GM12878 (cell line): ENCODE measurements around the gene TENT5A. TPM values are rescaled to one million over a fixed set of nuclear protein-coding genes. Genes with fewer than 3 reads are reported as not detected.
A peak's percentile ranks its signal among the peaks of the same experiment; 100 is the strongest.

Source experiments
- ATAC-seq: fragments of 200-7000 bp; cut with Tn5 transposase; 3 replicates; pipeline ENCODE4 v1.9.1; 2020; ENCODE audit warnings: mild to moderate bottlenecking, moderate library complexity
- BruUV-seq: library from RNA; stranded (reverse); fragments of 400-500 nt; replicated peaks from 2 replicates; lab custom pipeline; 2021; lab: Mats Ljungman, UMichigan
- CTCF ChIA-PET: fragments of 300-600 bp; sonication (Branson Sonifier 250); formaldehyde crosslinking; extraction: SDS; loops from one replicate; lab custom pipeline; 2021; ENCODE audit warnings: inconsistent platforms; lab: Yijun Ruan, JAX
- POLR2A ChIA-PET: fragments of 350-600 bp; formaldehyde crosslinking; extraction: SDS; loops from one replicate; lab custom pipeline; 2021; ENCODE audit warnings: inconsistent platforms; lab: Charles Lee
- RAD21 ChIA-PET: fragments of 300-600 bp; sonication (Branson Sonifier 250); formaldehyde crosslinking; loops from one replicate; lab custom pipeline; 2023; ENCODE audit warnings: antibody characterized with exemption; ENCODE audit not compliant: unreplicated experiment; lab: Charles Lee
- SMC1A ChIA-PET: fragments of 300-600 bp; sonication (Branson Sonifier 250); formaldehyde crosslinking; loops from one replicate; lab custom pipeline; 2023; ENCODE audit not compliant: unreplicated experiment, uncharacterized antibody; lab: Charles Lee
- DNase-seq: peaks from one replicate; pipeline ENCODE4 v3.0.0-alpha.2; 2011; ENCODE audit warnings: low read depth, low spot score
- FAIRE-seq: peaks from 3 replicates; lab custom pipeline; 2011; peaks lifted over from hg19 to GRCh38; lab: Jason Lieb, UNC
- H2AFZ ChIP-seq: 2 replicates; pipeline ENCODE4 v1.6.0; 2011; ENCODE audit warnings: low read depth, low read length, control low read depth; ENCODE audit not compliant: control insufficient read depth
- H3K27ac ChIP-seq: 2 replicates; pipeline ENCODE4 v1.5.1; 2011; ENCODE audit warnings: control low read depth; ENCODE audit not compliant: control insufficient read depth, insufficient read depth
- H3K27me3 ChIP-seq, 2 experiments: replicated peaks in 1 of 2; 2 replicates each; pipeline versions ENCODE4 v1.6.0 to v1.6.1; 2011; ENCODE audit warnings: low read length in 1 of 2; ENCODE audit not compliant: control insufficient read depth in 2 of 2, insufficient read depth in 2 of 2
- H3K36me3 ChIP-seq, 2 experiments: 2 replicates each; pipeline ENCODE4 v1.5.1; 2011; ENCODE audit warnings: low read length in 1 of 2; ENCODE audit not compliant: control insufficient read depth in 2 of 2, insufficient read depth in 2 of 2
- H3K4me1 ChIP-seq: 2 replicates; pipeline ENCODE4 v1.6.1; 2011; ENCODE audit warnings: mild to moderate bottlenecking, low read length, moderate library complexity, mixed read lengths; ENCODE audit not compliant: control insufficient read depth, insufficient read depth
- H3K4me2 ChIP-seq: 2 replicates; pipeline ENCODE4 v1.6.0; 2011; ENCODE audit warnings: control low read depth; ENCODE audit not compliant: control insufficient read depth, insufficient read depth
- H3K4me3 ChIP-seq: fragments of 200-600 bp; sonication (generic); 2 replicates; pipeline ENCODE4 v1.5.1; 2016
- H3K79me2 ChIP-seq: 2 replicates; pipeline ENCODE4 v1.6.0; 2011; ENCODE audit warnings: low read length; ENCODE audit not compliant: control insufficient read depth, insufficient read depth
- H3K9ac ChIP-seq: 2 replicates; pipeline ENCODE4 v1.8.0; 2011; ENCODE audit warnings: low read length, control low read depth, mixed read lengths; ENCODE audit not compliant: control insufficient read depth, insufficient read depth
- H3K9me3 ChIP-seq: replicated peaks from 3 replicates; pipeline ENCODE4 v1.5.1; 2011; ENCODE audit warnings: mild to moderate bottlenecking, low read length; ENCODE audit not compliant: control insufficient read depth, insufficient read depth
- H4K20me1 ChIP-seq: 2 replicates; pipeline ENCODE4 v1.6.0; 2011; ENCODE audit not compliant: control insufficient read depth, insufficient read depth
- FOXK2 ChIP-seq: fragments of 450-650 bp; IDR thresholded peaks from 2 replicates; pipeline ENCODE4 v1.6.1; 2017; ENCODE audit warnings: mild to moderate bottlenecking, moderate library complexity
- NFIC ChIP-seq: IDR thresholded peaks from 2 replicates; pipeline ENCODE4 v1.6.1; 2012; ENCODE audit warnings: low read depth, mild to moderate bottlenecking, inconsistent platforms, low read length, moderate library complexity
- NR2F1 ChIP-seq: fragments of 450-650 bp; conservative IDR thresholded peaks from 2 replicates; pipeline ENCODE4 v1.6.1; 2017; ENCODE audit warnings: mild to moderate bottlenecking
- POLR2AphosphoS5 ChIP-seq: IDR thresholded peaks from 2 replicates; pipeline ENCODE4 v1.6.1; 2011; ENCODE audit warnings: mild to moderate bottlenecking, low read length, inconsistent platforms
- WGBS: methylation state at CpG from one replicate; pipeline ENCODE4 v1.1.6; 2016; ENCODE audit warnings: low lambda C conversion rate; ENCODE audit not compliant: insufficient replicate concordance, insufficient coverage; ENCODE audit errors: missing lambda C conversion rate; 5-methylcytosine and 5-hydroxymethylcytosine counted together
- in situ Hi-C: fragments of 300-500 bp; cut with MboI; formaldehyde crosslinking; loops from 9 replicates; pipeline ENCODE4 v1.14.3; 2018; ENCODE audit warnings: mixed read lengths
- intact Hi-C: fragments of 100-400 bp; cut with micrococcal nuclease; formaldehyde crosslinking; loops from one replicate; pipeline ENCODE4 v1.14.2; 2022; ENCODE audit not compliant: unreplicated experiment
- polyA plus RNA-seq, 11 experiments: library from polyadenylated mRNA; depleted of rRNA in 4 of 11; unstranded in 6 of 11; stranded (reverse) in 5 of 11; fragments of >200 nt; fragmentation: Nextera tagmentation in 4 of 11; fragmentation: Illumina TruSeq in 1 of 11; extraction: Ambion mirVana in 4 of 11; extraction: Trizol in 1 of 11; gene quantifications; 1 replicate in 1 of 11; 2 replicates in 10 of 11; pipeline versions ENCODE4 v1.2.1 to v1.2.3, GENCODE V29; 2011 to 2016; ENCODE audit warnings: inconsistent platforms in 2 of 11, missing spikeins in 2 of 11, low read depth in 1 of 11
- total RNA-seq, 4 experiments: library from RNA; depleted of rRNA in 3 of 4; stranded (reverse); fragments of >200 nt in 3 of 4; fragmentation: Illumina TruSeq in 1 of 4; extraction: Trizol in 1 of 4; gene quantifications; 2 replicates each; pipeline versions ENCODE4 v1.2.1 to v1.2.3, GENCODE V29; 2013 to 2021
- TF ChIP-seq, protein P1 (sequence below): fragments of 450-650 bp; IDR thresholded peaks from 2 replicates; pipeline ENCODE4 v1.6.1; 2018; ENCODE audit warnings: borderline replicate concordance, mild to moderate bottlenecking; ENCODE audit not compliant: partially characterized antibody
- TF ChIP-seq, protein P2 (sequence below): IDR thresholded peaks from 2 replicates; pipeline ENCODE4 v1.6.1; 2012; ENCODE audit warnings: mild to moderate bottlenecking, low read depth, low read length

Gene TENT5A
- total and polyA plus RNA-seq, 10 of the 15 experiments (the other 5 are each of a cell fraction or from before 2014, with no cell fraction given), result 0.25 to 9.6 (median 0.48) TPM

DNA sequence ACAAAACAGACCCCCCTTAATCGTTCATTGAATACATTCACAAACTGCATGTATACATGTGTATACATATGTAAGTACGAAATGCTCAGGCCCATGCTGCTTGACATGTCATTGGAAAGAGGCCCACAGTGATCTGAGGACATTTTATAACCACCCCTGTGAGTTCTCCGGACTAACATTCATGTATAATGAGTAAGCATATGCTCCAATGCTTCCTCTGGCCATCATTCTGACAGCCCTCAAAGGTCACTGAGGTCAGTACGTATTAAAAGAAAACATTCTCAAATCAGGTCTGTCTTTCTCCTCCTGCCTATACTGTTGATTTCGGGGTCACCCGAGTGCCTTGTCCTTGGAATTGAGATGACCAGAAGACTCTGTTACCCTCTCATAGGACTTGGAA lies 54.9 kb downstream of the TENT5A start:
- H3K4me2 ChIP-seq, result no peak overlapping the region
- no peaks in the 10 kb centered on the region for H4K20me1 ChIP-seq
- 7% methylated on average over 6 of the region's 6 CpGs for WGBS
- DNase-seq (no peak), FAIRE-seq (no peak), ATAC-seq (no peak)
- in situ Hi-C loops (no loop called here), intact Hi-C loops (no loop called here)
- H3K36me3 ChIP-seq, result no peaks in the 10 kb centered on the region
- ChIA-PET SMC1A (interaction anchor here (0.7 to 1.5 kb wide), 4 partner anchors 12 to 506 kb away, joined by 3 to 4 read pairs (median 3); no protein-coding TSS in a partner anchor), CTCF (interaction anchor here (0.7 kb wide), 1 partner anchor 338 kb away, joined by 3 read pairs; no protein-coding TSS in a partner anchor), RAD21 (no interaction called here), POLR2A (no interaction called here)
- H3K4me1 ChIP-seq, result no peaks in the 10 kb centered on the region
- no TSS peak for BruUV-seq
- H2AFZ ChIP-seq, result no peak overlapping the region
- no peak overlapping the region for H3K27ac ChIP-seq
- no peaks in the 10 kb centered on the region for H3K27me3 ChIP-seq
- H3K79me2 ChIP-seq, result no peaks in the 10 kb centered on the region
- H3K9me3 ChIP-seq, result no peaks in the 10 kb centered on the region
- TF ChIP-seq NR2F1 (peak; percentile 65), POLR2AphosphoS5 (no peak), FOXK2 (no peak), NFIC (no peak)
- TF ChIP-seq, protein P1, sequence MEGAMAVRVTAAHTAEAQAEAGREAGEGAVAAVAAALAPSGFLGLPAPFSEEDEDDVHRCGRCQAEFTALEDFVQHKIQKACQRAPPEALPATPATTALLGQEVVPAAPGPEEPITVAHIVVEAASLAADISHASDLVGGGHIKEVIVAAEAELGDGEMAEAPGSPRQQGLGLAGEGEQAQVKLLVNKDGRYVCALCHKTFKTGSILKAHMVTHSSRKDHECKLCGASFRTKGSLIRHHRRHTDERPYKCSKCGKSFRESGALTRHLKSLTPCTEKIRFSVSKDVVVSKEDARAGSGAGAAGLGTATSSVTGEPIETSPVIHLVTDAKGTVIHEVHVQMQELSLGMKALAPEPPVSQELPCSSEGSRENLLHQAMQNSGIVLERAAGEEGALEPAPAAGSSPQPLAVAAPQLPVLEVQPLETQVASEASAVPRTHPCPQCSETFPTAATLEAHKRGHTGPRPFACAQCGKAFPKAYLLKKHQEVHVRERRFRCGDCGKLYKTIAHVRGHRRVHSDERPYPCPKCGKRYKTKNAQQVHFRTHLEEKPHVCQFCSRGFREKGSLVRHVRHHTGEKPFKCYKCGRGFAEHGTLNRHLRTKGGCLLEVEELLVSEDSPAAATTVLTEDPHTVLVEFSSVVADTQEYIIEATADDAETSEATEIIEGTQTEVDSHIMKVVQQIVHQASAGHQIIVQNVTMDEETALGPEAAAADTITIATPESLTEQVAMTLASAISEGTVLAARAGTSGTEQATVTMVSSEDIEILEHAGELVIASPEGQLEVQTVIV, result no peak
- TF ChIP-seq, protein P2, sequence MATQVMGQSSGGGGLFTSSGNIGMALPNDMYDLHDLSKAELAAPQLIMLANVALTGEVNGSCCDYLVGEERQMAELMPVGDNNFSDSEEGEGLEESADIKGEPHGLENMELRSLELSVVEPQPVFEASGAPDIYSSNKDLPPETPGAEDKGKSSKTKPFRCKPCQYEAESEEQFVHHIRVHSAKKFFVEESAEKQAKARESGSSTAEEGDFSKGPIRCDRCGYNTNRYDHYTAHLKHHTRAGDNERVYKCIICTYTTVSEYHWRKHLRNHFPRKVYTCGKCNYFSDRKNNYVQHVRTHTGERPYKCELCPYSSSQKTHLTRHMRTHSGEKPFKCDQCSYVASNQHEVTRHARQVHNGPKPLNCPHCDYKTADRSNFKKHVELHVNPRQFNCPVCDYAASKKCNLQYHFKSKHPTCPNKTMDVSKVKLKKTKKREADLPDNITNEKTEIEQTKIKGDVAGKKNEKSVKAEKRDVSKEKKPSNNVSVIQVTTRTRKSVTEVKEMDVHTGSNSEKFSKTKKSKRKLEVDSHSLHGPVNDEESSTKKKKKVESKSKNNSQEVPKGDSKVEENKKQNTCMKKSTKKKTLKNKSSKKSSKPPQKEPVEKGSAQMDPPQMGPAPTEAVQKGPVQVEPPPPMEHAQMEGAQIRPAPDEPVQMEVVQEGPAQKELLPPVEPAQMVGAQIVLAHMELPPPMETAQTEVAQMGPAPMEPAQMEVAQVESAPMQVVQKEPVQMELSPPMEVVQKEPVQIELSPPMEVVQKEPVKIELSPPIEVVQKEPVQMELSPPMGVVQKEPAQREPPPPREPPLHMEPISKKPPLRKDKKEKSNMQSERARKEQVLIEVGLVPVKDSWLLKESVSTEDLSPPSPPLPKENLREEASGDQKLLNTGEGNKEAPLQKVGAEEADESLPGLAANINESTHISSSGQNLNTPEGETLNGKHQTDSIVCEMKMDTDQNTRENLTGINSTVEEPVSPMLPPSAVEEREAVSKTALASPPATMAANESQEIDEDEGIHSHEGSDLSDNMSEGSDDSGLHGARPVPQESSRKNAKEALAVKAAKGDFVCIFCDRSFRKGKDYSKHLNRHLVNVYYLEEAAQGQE, result no peak
- H3K9ac ChIP-seq, result no peak overlapping the region
- no peak overlapping the region for H3K4me3 ChIP-seq
